NT2/D1 (cell line): ENCODE measurements around the gene LRCH1.

ENCODE experiments used
- SUZ12 ChIP-seq: IDR thresholded peaks from 2 replicates; pipeline ENCODE4 v1.6.1; 2011; ENCODE audit not compliant: insufficient read length, insufficient read depth; ENCODE audit errors: extremely low read depth
- YY1 ChIP-seq: IDR thresholded peaks from 2 replicates; pipeline ENCODE4 v1.6.1; 2011; ENCODE audit not compliant: insufficient read length, insufficient read depth
- ZNF274 ChIP-seq: IDR thresholded peaks from 2 replicates; pipeline ENCODE4 v1.6.1; 2011; ENCODE audit warnings: mild to moderate bottlenecking, low read depth, low read length

- TF ChIP-seq YY1: no peak
- no peak for TF ChIP-seq ZNF274
- TF ChIP-seq SUZ12: no peak
Observed at GRCh38 chr13:46736541-46737310, 183.8 kb downstream of the LRCH1 start.
